ENCODE measurements around the gene MBNL1.

Gene MBNL1

DNA sequence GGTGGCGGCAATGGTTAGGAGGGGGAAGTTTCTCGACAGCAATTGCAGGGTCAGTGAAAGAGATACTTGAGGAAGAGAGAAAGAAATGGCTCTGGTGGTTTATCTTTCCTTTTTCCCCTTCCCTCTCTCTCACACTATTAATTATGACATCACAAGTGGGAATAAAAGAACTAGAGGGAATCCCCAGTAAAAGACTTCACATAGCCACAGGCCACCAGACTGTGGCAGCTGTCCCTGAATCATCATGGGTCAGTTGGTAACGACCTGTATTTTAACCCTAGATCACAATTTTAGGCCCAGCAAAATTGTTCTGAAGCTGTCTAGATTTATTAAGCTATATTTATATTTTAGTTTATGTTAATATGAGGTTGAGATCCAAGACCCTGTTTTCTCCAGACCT lies 40.3 kb downstream of the MBNL1 start:
- no peak overlapping the region for H3K4me3 ChIP-seq (ENCODE audit: low read length)
- DNase-seq (ENCODE audit: low read depth, low spot score), result no peak

- no peak overlapping the region for H3K4me3 ChIP-seq (ENCODE audit: low read length)
- DNase-seq (ENCODE audit: low read depth, low spot score), result no peak
These were observed 41.0 kb downstream of the MBNL1 start for GRCh38 chr3:152309535-152310307.

DNA sequence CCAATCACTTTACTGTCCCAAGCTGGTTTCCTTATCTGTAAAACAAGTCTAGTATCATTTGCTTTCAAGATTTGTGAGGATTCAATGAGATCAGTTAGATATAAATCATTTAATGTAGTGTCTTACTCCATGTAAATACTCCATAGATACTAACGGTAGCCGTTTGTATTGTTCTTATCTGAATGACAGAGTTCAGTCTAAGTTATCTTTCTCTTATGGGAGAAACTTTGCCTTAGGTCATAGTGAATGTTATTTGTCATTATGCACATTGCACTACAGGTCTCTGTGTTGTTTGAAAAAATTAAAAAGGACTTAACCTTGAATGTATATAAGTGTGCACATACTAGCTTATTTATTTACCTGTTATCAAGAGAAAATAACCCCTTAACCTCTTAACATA lies 44.7 kb downstream of the MBNL1 start:
- DNase-seq (ENCODE audit: low read depth, low spot score), result no peak

DNA sequence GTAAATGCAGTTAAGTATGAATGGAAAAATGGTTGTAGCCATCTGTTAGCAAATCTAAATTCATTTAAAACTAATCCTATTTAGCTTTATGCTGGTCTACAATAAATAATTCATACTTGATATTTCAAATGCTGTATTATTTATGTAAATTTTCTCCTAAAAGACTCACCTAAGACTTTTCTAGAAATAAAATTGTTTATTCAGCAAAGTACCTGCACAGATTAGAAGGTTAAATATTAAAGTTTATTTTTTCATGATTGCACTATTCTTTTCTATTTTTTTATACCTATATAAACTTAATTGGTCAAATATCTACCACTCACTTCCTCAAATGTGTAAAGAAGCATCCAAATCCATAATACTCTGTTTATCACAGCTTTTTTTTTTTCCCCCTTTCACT lies 45.2 kb downstream of the MBNL1 start:
- H3K4me3 ChIP-seq (ENCODE audit: low read length), result no peak overlapping the region
- no peak for DNase-seq (ENCODE audit: low read depth, low spot score)

More for the DNA sequence above, 44.7 kb downstream of the MBNL1 start:
- no peak overlapping the region for H3K4me3 ChIP-seq (ENCODE audit: low read length)

DNA sequence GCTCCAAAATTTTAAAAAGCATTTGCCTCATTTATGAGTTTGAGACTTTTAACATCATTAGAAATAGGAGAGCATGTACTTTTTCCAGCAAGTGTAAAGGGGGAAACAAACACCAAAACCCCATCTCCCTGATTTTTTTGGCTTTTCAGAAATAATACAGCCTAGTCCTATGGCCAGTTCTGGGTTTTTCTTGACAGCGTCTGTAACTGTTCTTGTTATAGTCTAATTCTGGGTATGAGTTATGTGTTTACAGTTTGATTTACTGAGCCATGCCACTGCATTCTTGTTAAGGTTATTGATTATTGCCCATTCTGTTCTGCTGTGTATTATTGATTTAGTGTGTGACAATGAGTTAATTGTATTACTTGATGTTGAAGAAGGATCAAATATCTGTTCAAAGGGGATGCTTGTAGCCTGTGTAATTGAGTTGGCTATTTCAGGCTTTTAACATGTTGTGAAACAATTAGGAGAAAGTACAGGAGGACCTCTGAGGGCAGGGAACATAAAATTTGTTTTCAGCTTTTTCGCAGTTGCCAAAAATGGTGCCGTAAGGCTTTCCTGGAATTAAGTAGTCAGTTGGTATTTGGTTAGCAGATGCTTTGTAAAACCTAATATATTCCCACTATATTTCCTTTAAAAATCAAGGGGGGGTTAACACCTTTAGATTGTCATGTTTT lies 46.1 kb downstream of the MBNL1 start:
- H3K4me3 ChIP-seq (ENCODE audit: low read length), result no peak overlapping the region
- no peak for DNase-seq (ENCODE audit: low read depth, low spot score)

DNA sequence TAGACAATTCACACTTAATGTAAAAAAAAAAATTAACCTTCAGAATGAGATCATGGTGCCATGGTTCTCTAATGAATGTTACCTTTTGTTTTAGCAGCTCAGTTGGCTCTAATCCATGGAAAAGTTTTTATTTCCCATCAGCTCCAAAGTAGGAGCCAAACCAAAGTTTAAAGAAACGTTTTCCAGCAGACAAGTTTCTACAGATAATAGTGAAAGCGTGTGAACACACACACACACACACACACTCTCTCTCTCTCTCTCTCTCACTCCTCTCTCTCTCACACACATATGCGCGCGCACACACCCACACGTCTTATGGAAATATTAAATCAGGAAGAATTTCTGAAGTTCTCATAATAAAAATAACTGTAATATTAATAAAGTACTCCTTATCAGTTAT lies 46.9 kb downstream of the MBNL1 start:
- DNase-seq (ENCODE audit: low read depth, low spot score), result no peak
- no peak overlapping the region for H3K4me3 ChIP-seq (ENCODE audit: low read length)

GRCh38 chr3:152316318-152316717 lies 47.6 kb downstream of the MBNL1 start:
- no peak for DNase-seq (ENCODE audit: low read depth, low spot score)
- no peak overlapping the region for H3K4me3 ChIP-seq (ENCODE audit: low read length)

- H3K4me3 ChIP-seq (ENCODE audit: low read length), result no peak overlapping the region
- no peak for DNase-seq (ENCODE audit: low read depth, low spot score)
These were observed 48.5 kb downstream of the MBNL1 start for GRCh38 chr3:152317184-152317583.

- DNase-seq (ENCODE audit: low read depth, low spot score), result no peak
- no peak overlapping the region for H3K4me3 ChIP-seq (ENCODE audit: low read length)
These were observed 49.2 kb downstream of the MBNL1 start for GRCh38 chr3:152317956-152318355.

GRCh38 chr3:152318512-152318911 lies 49.8 kb downstream of the MBNL1 start:
- no peak for DNase-seq (ENCODE audit: low read depth, low spot score)

GRCh38 chr3:152319256-152319655 lies 50.5 kb downstream of the MBNL1 start:
- H3K4me3 ChIP-seq (ENCODE audit: low read length), result no peak overlapping the region
- no peak for DNase-seq (ENCODE audit: low read depth, low spot score)

More at GRCh38 chr3:152318512-152318911, 49.8 kb downstream of the MBNL1 start:
- no peak overlapping the region for H3K4me3 ChIP-seq (ENCODE audit: low read length)

DNA sequence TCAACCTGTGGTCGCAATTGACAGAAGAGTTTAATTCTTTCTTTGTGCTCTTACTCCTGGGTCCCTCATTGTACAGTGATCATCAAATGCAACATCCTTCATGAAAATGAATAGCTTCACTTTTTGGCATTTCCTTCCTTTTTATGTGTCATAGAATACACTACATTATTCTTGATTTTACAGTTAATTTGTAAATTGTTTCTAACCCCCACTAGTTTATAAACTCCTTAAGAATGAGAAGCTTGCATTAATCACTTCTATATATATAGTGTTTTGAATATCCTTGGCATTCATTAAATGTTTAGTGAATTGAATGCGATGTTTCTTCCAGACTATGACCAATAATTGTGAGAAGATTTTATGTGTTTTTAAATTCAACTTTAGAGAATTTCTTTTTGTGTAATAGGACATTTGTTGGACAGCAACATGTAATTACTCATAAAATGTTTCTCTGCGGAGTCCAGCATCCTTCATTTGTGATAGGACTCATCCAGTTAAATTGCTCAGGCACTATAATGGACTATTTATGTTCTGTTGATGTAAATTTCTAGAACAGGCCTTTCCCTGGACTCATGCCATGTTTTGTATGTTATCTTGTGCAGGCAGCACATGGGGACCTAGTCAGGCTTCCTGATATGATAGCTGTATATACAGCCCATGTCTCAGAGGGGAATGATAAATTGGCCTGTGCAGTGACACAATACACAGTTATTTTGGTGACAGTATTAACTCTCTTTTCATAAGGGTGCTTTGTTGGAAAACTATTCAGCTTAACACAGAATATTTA lies 51.3 kb downstream of the MBNL1 start:
- no peak overlapping the region for H3K4me3 ChIP-seq (ENCODE audit: low read length)
- no peak for DNase-seq (ENCODE audit: low read depth, low spot score)

DNA sequence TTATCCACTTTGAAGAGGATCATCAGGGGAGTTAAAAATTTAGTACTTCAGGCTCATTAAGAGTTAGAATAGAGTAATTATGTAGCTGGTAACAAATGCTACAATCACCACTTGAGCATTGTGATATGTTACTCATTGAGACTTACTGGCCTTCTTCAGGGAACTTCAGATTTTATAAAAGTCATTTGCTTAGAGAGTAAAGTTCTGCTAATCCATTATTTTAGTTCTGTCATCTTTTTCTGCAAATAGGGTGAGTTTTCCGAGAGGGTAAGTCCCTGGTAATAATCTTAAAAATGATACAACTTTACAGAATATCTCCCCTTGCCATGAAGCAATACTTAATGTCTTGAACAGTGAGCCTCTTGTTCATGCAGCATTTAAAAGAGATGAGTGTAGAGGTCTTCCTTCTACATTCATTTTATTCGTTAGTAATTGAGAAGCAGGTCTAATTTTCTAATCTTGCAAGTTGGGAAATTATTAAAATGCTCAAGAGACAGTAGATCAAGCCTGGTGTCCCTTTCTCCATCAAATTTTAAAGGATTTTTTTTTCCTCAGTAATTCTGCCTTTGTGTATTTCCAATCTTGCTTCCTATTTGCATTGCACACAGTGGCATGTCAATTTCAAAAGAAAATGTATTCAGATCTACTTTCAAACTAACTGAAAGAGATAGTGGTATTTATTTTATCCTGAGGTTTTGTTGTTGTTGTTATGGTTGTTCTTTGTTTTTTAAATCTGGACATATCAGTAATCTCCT lies 52.6 kb downstream of the MBNL1 start:
- H3K4me3 ChIP-seq (ENCODE audit: low read length), result no peak overlapping the region
- DNase-seq (ENCODE audit: low read depth, low spot score), result no peak

GRCh38 chr3:152321955-152322377 lies 53.2 kb downstream of the MBNL1 start:
- H3K4me3 ChIP-seq (ENCODE audit: low read length), result no peak overlapping the region
- no peak for DNase-seq (ENCODE audit: low read depth, low spot score)

- DNase-seq (ENCODE audit: low read depth, low spot score), result no peak
- no peak overlapping the region for H3K4me3 ChIP-seq (ENCODE audit: low read length)
These were observed 54.0 kb downstream of the MBNL1 start for GRCh38 chr3:152322756-152323155.

DNA sequence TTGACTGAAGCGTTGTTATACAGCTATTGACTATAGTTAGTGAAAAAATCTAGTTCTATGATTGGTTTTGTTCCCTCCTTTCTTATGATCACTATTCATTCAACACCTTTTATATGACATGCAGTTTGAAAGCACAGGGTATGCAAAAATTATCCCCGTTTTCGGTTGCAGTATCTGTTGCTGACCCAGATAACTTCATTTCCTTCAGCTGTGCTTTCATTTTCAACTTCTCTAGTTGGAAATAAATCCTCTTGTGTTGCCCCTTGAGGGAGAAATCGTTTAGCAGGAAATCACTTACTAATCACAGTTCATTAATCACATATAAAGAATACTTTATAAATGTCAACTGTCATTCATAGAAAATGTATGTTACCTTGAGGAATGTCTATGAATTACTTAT lies 55.1 kb downstream of the MBNL1 start:
- H3K4me3 ChIP-seq (ENCODE audit: low read length), result no peak overlapping the region
- no peak for DNase-seq (ENCODE audit: low read depth, low spot score)

- no peak overlapping the region for H3K4me3 ChIP-seq (ENCODE audit: low read length)
- DNase-seq (ENCODE audit: low read depth, low spot score), result no peak
These were observed 56.4 kb downstream of the MBNL1 start for GRCh38 chr3:152325136-152325535.

DNA sequence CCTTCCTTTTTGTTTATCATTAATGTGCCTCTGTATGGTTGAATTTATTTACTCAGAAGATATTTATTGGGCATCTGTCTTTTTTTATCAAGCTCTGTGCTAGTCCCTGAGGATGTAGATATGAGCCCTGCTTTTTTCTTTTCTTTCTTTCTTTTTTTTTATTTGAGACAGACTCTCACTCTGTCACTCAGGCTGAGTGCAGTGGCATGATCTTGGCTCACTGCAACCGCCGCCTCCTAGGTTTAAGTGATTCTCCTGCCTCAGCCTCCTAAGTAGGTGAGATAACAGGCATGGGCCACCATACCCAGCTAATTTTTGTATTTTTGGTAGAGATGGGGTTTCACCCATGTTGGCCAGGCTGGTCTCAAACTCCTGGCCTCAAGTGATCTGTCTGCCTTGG lies 58.5 kb downstream of the MBNL1 start:
- no peak overlapping the region for H3K4me3 ChIP-seq (ENCODE audit: low read length)

GRCh38 chr3:152328841-152329240 lies 60.1 kb downstream of the MBNL1 start:
- no peak overlapping the region for H3K4me3 ChIP-seq (ENCODE audit: low read length)
- DNase-seq (ENCODE audit: low read depth, low spot score), result no peak

More for the DNA sequence above, 58.5 kb downstream of the MBNL1 start:
- DNase-seq (ENCODE audit: low read depth, low spot score), result no peak
